Activated naive CD4-positive, alpha-beta T cell treated with anti-CD3 and anti-CD28 coated beads for 36 hours (primary cell): Measurements from ENCODE around the gene SNW1. TPM values are rescaled to one million over a fixed set of nuclear protein-coding genes. Genes with fewer than 3 reads are reported as not detected.

ENCODE experiments used
- CTCF ChIA-PET: fragments of 350-600 bp; sonication (Branson Sonifier 250); formaldehyde crosslinking; loops from one replicate; lab custom pipeline; 2021; ENCODE audit warnings: antibody characterized with exemption; lab: Charles Lee
- DNase-seq: peaks from one replicate; pipeline ENCODE4 v3.0.0-alpha.2; 2020
- H3K27ac Mint-ChIP-seq: one replicate; pipeline ENCODE4 v1.8.0; 2021; ENCODE audit warnings: mild to moderate bottlenecking, mixed read lengths
- H3K27me3 Mint-ChIP-seq: one replicate; pipeline ENCODE4 v1.8.0; 2021; ENCODE audit warnings: low read depth, mixed read lengths
- H3K36me3 Mint-ChIP-seq: one replicate; pipeline ENCODE4 v1.8.0; 2021; ENCODE audit warnings: low read depth, mixed read lengths
- H3K4me1 Mint-ChIP-seq: one replicate; pipeline ENCODE4 v1.8.0; 2021; ENCODE audit warnings: low read depth, mixed read lengths
- H3K4me3 Mint-ChIP-seq: one replicate; pipeline ENCODE4 v1.8.0; 2021; ENCODE audit warnings: mild to moderate bottlenecking, moderate library complexity, mixed read lengths
- H3K9me3 Mint-ChIP-seq: one replicate; pipeline ENCODE4 v1.8.0; 2021; ENCODE audit warnings: mixed read lengths
- intact Hi-C: fragments of 100-400 bp; cut with micrococcal nuclease; formaldehyde crosslinking; loops from one replicate; pipeline ENCODE4 v1.15.1; 2023
- total RNA-seq, 2 experiments: library from RNA; stranded (reverse); gene quantifications; one replicate each; pipeline ENCODE4 v1.2.3, GENCODE V29; 2021

The SNW1 gene
- total RNA-seq, 2 experiments from 2014 or later, result 117 to 129 TPM

GRCh38 chr14:77707724-77708408 is 53.1 kb downstream of the SNW1 start, which contains the start of the genes ALKBH1 and SLIRP:
TSS of gene ALKBH1 (minus strand) at chr14:77708023. CDS start at chr14:77708004, 19 bp downstream.
TSS of gene SLIRP (plus strand) at chr14:77708103. CDS start at chr14:77708112, 9 bp downstream.
- DNase-seq, result peak; percentile 92
- no peaks in the 10 kb centered on the region for H3K9me3 Mint-ChIP-seq
- intact Hi-C loops, result loop anchor here (1.0 to 5.0 kb wide), 7 partner anchors 53 to 406 kb away; partner anchors contain the start of genes ADCK1, GSTZ1, SNW1 and SPTLC2
- no peaks in the 10 kb centered on the region for H3K27me3 Mint-ChIP-seq
- peak within 1 kb of the TSS; percentile 88 for H3K27ac Mint-ChIP-seq
- H3K36me3 Mint-ChIP-seq, result peaks cover 19% of the 10 kb centered on the region
- peaks cover 48% of the 10 kb centered on the region for H3K4me1 Mint-ChIP-seq
- peak within 1 kb of the TSS; percentile 87 for H3K4me3 Mint-ChIP-seq
- CTCF ChIA-PET, result interaction anchor here (0.6 to 1.5 kb wide), 3 partner anchors 11 to 90 kb away, joined by 3 to 6 read pairs (median 3); no protein-coding TSS in a partner anchor

DNA sequence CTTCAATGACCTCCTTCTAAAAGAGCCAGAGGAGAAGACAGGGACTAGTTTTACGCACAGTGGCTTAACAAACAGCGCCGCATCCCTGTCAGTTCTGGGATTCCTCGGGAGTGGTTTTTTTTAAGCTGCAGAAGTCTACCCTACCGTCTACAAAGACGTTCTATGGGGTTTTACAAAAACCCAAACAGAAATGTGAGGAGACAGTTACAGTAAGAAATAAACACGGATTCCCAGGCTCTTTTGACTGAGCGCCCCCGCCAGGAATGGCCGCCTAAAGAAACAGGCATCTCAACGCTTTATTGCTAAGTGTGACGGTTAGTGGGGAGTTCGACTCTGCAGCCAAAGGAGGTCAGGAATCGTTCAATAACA is 53.6 kb downstream of the SNW1 start:
- intact Hi-C loops, result loop anchor here (1.0 to 5.0 kb wide), 3 partner anchors 65 to 405 kb away; partner anchors contain the start of gene SPTLC2
- CTCF ChIA-PET, result interaction anchor here (1.5 kb wide), 1 partner anchor 18 kb away, joined by 6 read pairs; no protein-coding TSS in a partner anchor
- Mint-ChIP-seq H3K4me1 (peaks cover 45% of the 10 kb centered on the region), H3K27me3 (no peaks in the 10 kb centered on the region), H3K4me3 (peak overlapping the region; percentile 87), H3K36me3 (peaks cover 14% of the 10 kb centered on the region), H3K9me3 (no peaks in the 10 kb centered on the region), H3K27ac (peak overlapping the region; percentile 88)
- DNase-seq, result peak; percentile 46

DNA sequence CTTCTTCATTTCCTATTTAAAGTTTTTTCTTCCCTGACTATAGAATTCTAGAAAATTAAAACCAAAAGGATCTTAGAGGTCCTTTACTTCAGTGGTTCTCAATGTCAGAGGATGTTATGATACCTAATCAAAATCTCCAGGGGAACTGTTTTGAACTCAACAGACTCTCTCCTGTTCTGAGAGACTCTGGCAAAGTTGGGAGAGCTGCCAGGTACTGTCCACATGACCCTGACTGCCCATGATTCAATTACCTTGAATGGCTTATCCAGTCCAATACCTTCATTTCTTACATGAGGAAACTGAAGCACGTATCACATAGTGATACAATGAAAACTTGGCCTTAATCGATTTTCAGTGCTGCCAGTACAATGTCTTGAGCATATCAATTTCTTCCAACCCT is 69.7 kb downstream of the SNW1 start:
- Mint-ChIP-seq H3K4me3 (no peak overlapping the region), H3K9me3 (no peaks in the 10 kb centered on the region), H3K36me3 (peaks cover 25% of the 10 kb centered on the region), H3K27me3 (no peaks in the 10 kb centered on the region), H3K4me1 (no peaks in the 10 kb centered on the region), H3K27ac (no peak overlapping the region)
- intact Hi-C loops, result no loop called here
- CTCF ChIA-PET, result no interaction called here
- DNase-seq, result no peak

GRCh38 chr14:77682158-77682553 is 78.8 kb downstream of the SNW1 start:
- H3K27me3 Mint-ChIP-seq, result no peaks in the 10 kb centered on the region
- H3K36me3 Mint-ChIP-seq, result peaks cover 26% of the 10 kb centered on the region
- peaks cover 5% of the 10 kb centered on the region for H3K4me1 Mint-ChIP-seq
- H3K4me3 Mint-ChIP-seq, result no peak overlapping the region
- intact Hi-C loops, result no loop called here
- no peak overlapping the region for H3K27ac Mint-ChIP-seq
- DNase-seq, result no peak
- CTCF ChIA-PET, result no interaction called here
- H3K9me3 Mint-ChIP-seq, result no peaks in the 10 kb centered on the region

DNA sequence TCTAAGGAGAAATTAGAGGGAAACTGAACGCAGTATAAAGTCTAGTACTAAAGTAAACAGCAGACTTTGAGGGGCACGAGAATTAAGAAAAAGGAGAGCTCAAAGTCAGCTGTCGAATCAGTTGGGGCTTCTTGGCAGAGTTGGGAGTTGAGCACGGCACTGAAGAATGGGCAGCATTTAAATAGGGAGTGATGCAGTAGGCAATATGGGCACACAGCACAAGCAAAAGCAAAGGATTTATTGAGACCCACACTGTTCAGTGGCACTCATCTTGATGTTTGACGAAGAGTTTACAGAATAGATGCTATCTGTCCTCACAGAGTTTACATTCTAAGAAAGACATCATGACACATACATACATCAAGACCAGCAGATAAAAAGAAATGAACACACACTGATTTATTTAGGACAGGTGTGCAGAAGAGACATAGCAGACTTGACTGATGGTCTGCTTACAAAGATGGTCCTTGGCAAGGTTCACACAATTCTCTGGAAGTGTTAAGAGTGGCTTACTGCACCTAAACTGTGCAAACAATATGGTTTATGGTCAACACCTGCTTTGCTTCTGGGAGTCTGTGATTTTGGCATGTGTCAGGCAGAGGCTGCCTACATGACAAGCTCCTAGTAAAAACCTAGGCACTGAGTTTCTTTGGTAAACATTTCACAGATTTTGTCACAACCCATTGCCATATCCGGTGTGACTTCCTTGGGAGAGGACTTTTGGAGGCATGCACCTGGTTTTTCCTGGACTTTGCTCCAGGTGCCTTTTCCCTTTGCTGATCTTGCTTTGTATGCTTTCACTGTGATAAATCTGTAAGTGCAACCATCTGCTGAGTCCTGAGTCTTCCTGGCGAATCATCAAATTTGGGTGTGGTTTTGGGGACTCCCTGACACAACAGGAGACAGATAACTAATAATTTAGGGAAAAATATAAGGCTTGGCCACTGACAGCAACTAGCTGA is 79.5 kb downstream of the SNW1 start:
- Mint-ChIP-seq H3K4me1 (peaks cover 5% of the 10 kb centered on the region), H3K36me3 (peaks cover 22% of the 10 kb centered on the region), H3K27ac (no peak overlapping the region), H3K4me3 (no peak overlapping the region), H3K9me3 (no peaks in the 10 kb centered on the region), H3K27me3 (no peaks in the 10 kb centered on the region)
- intact Hi-C loops, result no loop called here
- CTCF ChIA-PET, result no interaction called here
- no peak for DNase-seq

- Mint-ChIP-seq H3K4me3 (no peak overlapping the region), H3K27me3 (no peaks in the 10 kb centered on the region), H3K4me1 (no peaks in the 10 kb centered on the region), H3K36me3 (peaks cover 36% of the 10 kb centered on the region), H3K27ac (no peak overlapping the region), H3K9me3 (no peaks in the 10 kb centered on the region)
- DNase-seq, result no peak
- CTCF ChIA-PET, result interaction anchor here (0.7 kb wide), 1 partner anchor 889 kb away, joined by 3 read pairs; no protein-coding TSS in a partner anchor
- intact Hi-C loops, result no loop called here
These were observed 86.0 kb downstream of the SNW1 start for GRCh38 chr14:77674931-77675330.

DNA sequence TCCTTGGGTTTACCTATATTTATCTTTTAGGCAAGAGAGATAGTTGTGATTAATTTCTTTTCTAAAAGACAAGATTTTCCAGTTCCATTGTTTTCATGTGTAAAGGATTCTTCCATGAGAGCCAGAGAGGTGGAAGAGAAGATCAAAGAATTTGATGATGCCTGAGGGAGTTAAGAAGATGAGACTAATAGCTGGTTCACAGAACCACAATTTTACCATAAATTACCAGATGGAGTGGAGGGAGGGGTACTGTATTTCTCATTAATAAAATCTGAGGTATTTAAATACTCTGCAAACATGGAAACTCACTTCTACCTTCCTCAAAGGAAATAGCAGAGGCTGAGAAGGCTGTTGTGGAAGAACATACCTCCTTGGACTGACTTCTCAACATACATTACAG is 87.8 kb downstream of the SNW1 start:
- no peak for DNase-seq
- Mint-ChIP-seq H3K9me3 (no peaks in the 10 kb centered on the region), H3K4me3 (no peak overlapping the region), H3K36me3 (peaks cover 24% of the 10 kb centered on the region), H3K27me3 (no peaks in the 10 kb centered on the region), H3K4me1 (no peaks in the 10 kb centered on the region), H3K27ac (no peak overlapping the region)
- intact Hi-C loops, result no loop called here
- CTCF ChIA-PET, result no interaction called here

Other genes starting within 250 kb of the SNW1 start
- gene SPTLC2, start 144.5 kb downstream of the SNW1 start, total RNA-seq, result 10 to 100 TPM; 16.1 to 18.1 TPM
- 10 to 100 TPM; 13.5 to 14.5 TPM for gene ALKBH1, start 53.1 kb downstream of the SNW1 start, total RNA-seq
- 100 to 1,000 TPM; 134 to 149 TPM for gene SLIRP, start 53.1 kb downstream of the SNW1 start, total RNA-seq
- gene ADCK1, start 39.0 kb upstream of the SNW1 start, total RNA-seq, result 1 to 10 TPM; 4.2 to 5.1 TPM